ENCODE results near the gene BIRC5. TPM values are rescaled to one million over a fixed set of nuclear protein-coding genes. Genes with fewer than 3 reads are reported as not detected.
A peak's percentile ranks its signal among the peaks of the same experiment; 100 is the strongest.

BIRC5 gene
- total and polyA plus RNA-seq, 8 donors: 4.8 to 43.4 (median 23.7) TPM

DNA sequence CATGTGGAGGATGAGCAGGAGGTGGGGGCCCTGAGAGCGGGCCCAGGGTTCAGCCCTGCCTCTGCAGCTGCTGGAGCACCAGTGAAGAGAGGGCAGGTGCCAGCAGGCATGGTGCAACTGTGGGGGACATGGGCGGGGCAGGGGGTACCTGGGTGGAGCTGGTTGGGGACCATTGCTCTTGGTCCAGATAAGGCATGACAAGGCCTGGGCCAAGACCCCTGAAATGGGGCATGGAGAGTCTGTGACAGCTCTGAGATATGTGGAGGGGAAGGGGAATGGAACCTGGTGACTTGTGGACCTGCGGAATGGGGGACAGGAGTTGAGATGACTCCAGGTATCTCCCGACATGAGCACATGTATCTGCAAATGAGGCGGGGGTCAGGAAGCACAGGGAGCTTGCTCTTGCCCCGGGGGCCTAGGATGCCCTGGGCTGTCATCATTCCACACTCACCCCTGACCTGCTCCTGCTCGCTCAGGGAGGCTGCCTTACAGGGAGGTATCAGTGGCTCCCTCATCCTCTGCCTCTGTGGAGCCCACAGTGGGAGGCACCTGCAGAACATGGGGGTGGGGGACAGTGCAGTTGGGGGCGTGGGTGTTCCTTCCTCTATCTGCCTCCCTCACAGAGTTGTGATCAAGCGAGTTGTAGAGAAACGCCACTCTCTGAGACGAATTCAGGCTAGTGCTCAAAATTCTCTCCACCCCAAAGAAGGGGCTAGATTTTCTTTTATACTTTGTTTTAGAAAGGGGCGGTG, 57.5 kb downstream of the BIRC5 start:
- ATAC-seq (no peak), DNase-seq (no peak)
- Histone ChIP-seq H3K4me1 (peaks cover 15 to 53% of the 10 kb centered on the region in 2 donors), H3K9me3 (no peaks in the 10 kb centered on the region), H3K27ac (no peak overlapping the region), H3K36me3 (no peaks in the 10 kb centered on the region), H3K4me3 (no peak overlapping the region), H3K27me3 (peaks cover 0 to 6% of the 10 kb centered on the region in 2 donors)
- TF ChIP-seq, protein P1, sequence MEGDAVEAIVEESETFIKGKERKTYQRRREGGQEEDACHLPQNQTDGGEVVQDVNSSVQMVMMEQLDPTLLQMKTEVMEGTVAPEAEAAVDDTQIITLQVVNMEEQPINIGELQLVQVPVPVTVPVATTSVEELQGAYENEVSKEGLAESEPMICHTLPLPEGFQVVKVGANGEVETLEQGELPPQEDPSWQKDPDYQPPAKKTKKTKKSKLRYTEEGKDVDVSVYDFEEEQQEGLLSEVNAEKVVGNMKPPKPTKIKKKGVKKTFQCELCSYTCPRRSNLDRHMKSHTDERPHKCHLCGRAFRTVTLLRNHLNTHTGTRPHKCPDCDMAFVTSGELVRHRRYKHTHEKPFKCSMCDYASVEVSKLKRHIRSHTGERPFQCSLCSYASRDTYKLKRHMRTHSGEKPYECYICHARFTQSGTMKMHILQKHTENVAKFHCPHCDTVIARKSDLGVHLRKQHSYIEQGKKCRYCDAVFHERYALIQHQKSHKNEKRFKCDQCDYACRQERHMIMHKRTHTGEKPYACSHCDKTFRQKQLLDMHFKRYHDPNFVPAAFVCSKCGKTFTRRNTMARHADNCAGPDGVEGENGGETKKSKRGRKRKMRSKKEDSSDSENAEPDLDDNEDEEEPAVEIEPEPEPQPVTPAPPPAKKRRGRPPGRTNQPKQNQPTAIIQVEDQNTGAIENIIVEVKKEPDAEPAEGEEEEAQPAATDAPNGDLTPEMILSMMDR (IDR thresholded peaks at IDR 0.05): no peak
- intact Hi-C loops (cut with DNase I): no loop called here

DNA sequence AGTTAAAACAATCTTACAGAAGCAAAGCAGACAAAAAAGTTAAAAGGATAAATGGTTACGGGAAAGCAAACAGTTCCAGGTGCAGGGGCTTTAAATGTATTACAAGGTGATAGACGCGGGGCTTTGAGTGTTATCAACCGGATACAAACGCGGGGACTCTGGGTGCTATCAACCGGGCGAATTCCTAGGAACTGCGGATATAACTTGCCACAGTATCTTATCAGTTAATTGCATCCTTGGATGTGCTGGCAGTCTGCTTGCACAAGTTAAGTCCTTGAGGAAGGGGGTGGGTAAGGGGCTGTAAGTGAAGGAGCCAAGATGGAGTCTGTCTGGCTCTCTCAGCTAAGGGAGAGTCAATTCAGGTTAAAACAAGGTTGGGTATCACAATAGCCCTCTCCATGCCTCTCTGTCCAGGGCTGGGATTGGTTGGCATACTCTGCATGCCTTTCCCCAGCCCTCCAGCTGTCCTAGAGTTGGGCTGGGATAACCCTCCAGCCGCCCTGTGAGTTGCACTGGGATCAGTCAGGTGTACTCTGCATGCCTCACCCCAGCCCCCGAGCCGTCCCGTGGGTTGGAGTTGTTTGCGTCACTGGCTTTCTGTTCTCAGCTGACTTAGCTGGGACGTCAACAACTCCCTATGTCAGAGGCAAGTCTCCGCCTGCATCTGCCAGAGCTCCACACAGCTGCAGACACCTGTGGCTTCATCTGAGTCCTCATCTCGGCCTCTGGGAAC, 58.3 kb downstream of the BIRC5 start:
- H3K9me3 ChIP-seq: no peaks in the 10 kb centered on the region
- H3K36me3 ChIP-seq: no peaks in the 10 kb centered on the region
- H3K4me3 ChIP-seq: peak overlapping the region in 1 of 2 donors; percentile 14
- peak overlapping the region; percentile 41 to 63 for H3K27ac ChIP-seq
- TF ChIP-seq, protein P1 (IDR thresholded peaks at IDR 0.05): no peak
- DNase-seq (peak in 3 of 4 donors; percentile 60 to 89 (median 88)), ATAC-seq (peak; percentile 91)
- peaks cover 15 to 45% of the 10 kb centered on the region in 2 donors for H3K4me1 ChIP-seq
- intact Hi-C loops (cut with DNase I): no loop called here
- H3K27me3 ChIP-seq: peaks cover 0 to 6% of the 10 kb centered on the region in 2 donors

DNA sequence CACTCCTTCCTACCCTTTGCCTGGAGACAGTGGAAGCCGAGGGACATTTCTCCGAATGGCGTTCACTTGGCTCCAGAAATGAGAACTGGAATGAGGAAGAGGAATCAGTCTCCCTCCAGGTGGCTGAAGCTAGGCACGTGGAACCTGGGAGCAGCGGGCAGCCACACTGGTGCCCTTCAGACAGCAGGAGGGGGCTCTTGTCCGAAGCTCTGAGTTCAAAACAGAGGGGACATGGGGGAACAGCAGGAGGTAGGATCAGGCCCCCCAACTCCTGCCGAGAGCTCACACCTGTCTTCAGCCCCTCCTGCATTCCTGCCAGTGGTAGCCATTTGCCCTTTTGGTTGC, 58.8 kb downstream of the BIRC5 start:
- peaks cover 15 to 42% of the 10 kb centered on the region in 2 donors for H3K4me1 ChIP-seq
- peak; percentile 48 for ATAC-seq
- no peaks in the 10 kb centered on the region for H3K9me3 ChIP-seq
- H3K36me3 ChIP-seq: no peaks in the 10 kb centered on the region
- DNase-seq: no peak
- H3K27ac ChIP-seq: peak overlapping the region; percentile 41 to 63
- TF ChIP-seq, protein P1 (IDR thresholded peaks at IDR 0.05): no peak
- H3K27me3 ChIP-seq: peaks cover 0 to 6% of the 10 kb centered on the region in 2 donors
- intact Hi-C loops (cut with DNase I): no loop called here
- H3K4me3 ChIP-seq: peak overlapping the region in 1 of 2 donors; percentile 14

DNA sequence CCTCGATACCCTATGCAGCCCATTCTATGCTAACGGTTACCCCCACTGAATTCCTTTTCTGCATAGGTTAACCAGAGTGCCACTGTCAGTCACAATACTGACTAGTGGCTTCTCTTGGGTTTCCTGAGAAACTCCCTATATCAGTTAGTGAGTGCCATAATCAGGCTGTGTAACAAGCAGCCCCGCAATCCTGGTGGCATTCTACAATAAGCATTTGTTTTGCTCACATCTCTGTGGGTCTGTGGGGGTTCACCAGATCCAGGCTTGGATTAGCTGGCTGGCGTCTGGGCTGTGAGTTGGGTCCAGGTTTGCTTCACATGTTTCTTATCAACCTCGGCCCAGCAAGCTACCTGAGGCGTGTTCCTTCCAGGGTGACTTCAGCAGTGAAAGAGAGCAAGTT, 59.8 kb downstream of the BIRC5 start:
- H3K4me3 ChIP-seq: no peak overlapping the region
- no peak for ATAC-seq
- no peak overlapping the region for H3K27ac ChIP-seq
- peaks cover 0 to 6% of the 10 kb centered on the region in 2 donors for H3K27me3 ChIP-seq
- no peaks in the 10 kb centered on the region for H3K36me3 ChIP-seq
- no peaks in the 10 kb centered on the region for H3K9me3 ChIP-seq
- intact Hi-C loops (cut with DNase I): no loop called here
- TF ChIP-seq, protein P1 (IDR thresholded peaks at IDR 0.05): no peak
- no peak for DNase-seq
- H3K4me1 ChIP-seq: peaks cover 15 to 40% of the 10 kb centered on the region in 2 donors

Other genes with a start within 250 kb of the BIRC5 start
- gene TMC6, start 85.5 kb upstream of the BIRC5 start, total RNA-seq: 100 to 1,000 TPM; 149 to 152 TPM
- 10 to 100 TPM; 31.4 to 57.5 (median 38.7) TPM for gene TMC6, start 85.5 kb upstream of the BIRC5 start, polyA plus RNA-seq (ENCODE audit: insufficient read length in 6 of 6)
- 10 to 100 TPM; 14.7 to 37.3 TPM for gene TMC8, start 83.5 kb upstream of the BIRC5 start, total RNA-seq
- 1 to 10 TPM; 4.1 to 6.6 (median 5.4) TPM for gene TMC8, start 83.5 kb upstream of the BIRC5 start, polyA plus RNA-seq (ENCODE audit: insufficient read length in 6 of 6)
- not detected for gene C17orf99, start 67.9 kb upstream of the BIRC5 start, total RNA-seq
- under 1 TPM; 0.07 to 0.85 (median 0.26) TPM for gene C17orf99, start 67.9 kb upstream of the BIRC5 start, polyA plus RNA-seq (ENCODE audit: insufficient read length in 6 of 6)
- gene SYNGR2, start 45.7 kb upstream of the BIRC5 start, total RNA-seq: 100 to 1,000 TPM; 192 to 227 TPM
- 10 to 100 TPM; 39.0 to 55.7 (median 47.0) TPM for gene SYNGR2, start 45.7 kb upstream of the BIRC5 start, polyA plus RNA-seq (ENCODE audit: insufficient read length in 6 of 6)
- 10 to 100 TPM; 24.0 to 33.0 TPM for gene TK1, start 27.2 kb upstream of the BIRC5 start, total RNA-seq
- gene TK1, start 27.2 kb upstream of the BIRC5 start, polyA plus RNA-seq (ENCODE audit: insufficient read length in 6 of 6): 10 to 100 TPM; 22.5 to 54.9 (median 28.2) TPM
- 10 to 100 TPM; 31.3 to 38.6 TPM for gene AFMID, start 26.9 kb upstream of the BIRC5 start, total RNA-seq
- gene AFMID, start 26.9 kb upstream of the BIRC5 start, polyA plus RNA-seq (ENCODE audit: insufficient read length in 6 of 6): 10 to 100 TPM; 49.8 to 58.9 (median 51.3) TPM
- not detected for gene TMEM235, start 17.4 kb downstream of the BIRC5 start, total RNA-seq
- gene TMEM235, start 17.4 kb downstream of the BIRC5 start, polyA plus RNA-seq (ENCODE audit: insufficient read length in 6 of 6): under 1 TPM in 4 of 6 donors, not detected in 2; 0.11 to 0.35 (median 0.23) TPM
- gene SOCS3, start 145.8 kb downstream of the BIRC5 start, total RNA-seq: 100 to 1,000 TPM in 1 of 2 donors, 10 to 100 TPM in 1; 60.7 to 110 TPM
- 100 to 1,000 TPM in 1 of 6 donors, 10 to 100 TPM in 4, 1 to 10 TPM in 1; 4.7 to 118 (median 24.2) TPM for gene SOCS3, start 145.8 kb downstream of the BIRC5 start, polyA plus RNA-seq (ENCODE audit: insufficient read length in 6 of 6)
- 10 to 100 TPM; 63.4 to 83.6 TPM for gene PGS1, start 164.4 kb downstream of the BIRC5 start, total RNA-seq
- 10 to 100 TPM; 42.9 to 62.0 (median 55.9) TPM for gene PGS1, start 164.4 kb downstream of the BIRC5 start, polyA plus RNA-seq (ENCODE audit: insufficient read length in 6 of 6)

All from left lung (tissue), 10 donors.